Type B pancreatic cell (in vitro differentiated cells): ENCODE data around the gene NCAPD3. TPM values are rescaled to one million over a fixed set of nuclear protein-coding genes. Genes with fewer than 3 reads are reported as not detected.

Source experiments
- DNase-seq: peaks from one replicate; pipeline ENCODE4 v3.0.0; 2021; ENCODE audit warnings: mixed read lengths; ENCODE audit not compliant: unreplicated experiment; ENCODE audit errors: extremely low spot score
- H3K27ac Mint-ChIP-seq: 2 replicates; pipeline ENCODE4 v1.8.0; 2021; ENCODE audit warnings: mild to moderate bottlenecking, mixed read lengths
- H3K27me3 Mint-ChIP-seq: 2 replicates; pipeline ENCODE4 v1.8.0; 2021; ENCODE audit warnings: mixed read lengths
- H3K36me3 Mint-ChIP-seq: 2 replicates; pipeline ENCODE4 v1.8.0; 2021; ENCODE audit warnings: mixed read lengths
- H3K4me1 Mint-ChIP-seq: one replicate; pipeline ENCODE4 v1.8.0; 2021; ENCODE audit warnings: mixed read lengths; ENCODE audit not compliant: unreplicated experiment
- H3K4me3 Mint-ChIP-seq: 2 replicates; pipeline ENCODE4 v1.8.0; 2021; ENCODE audit warnings: mild to moderate bottlenecking, mixed read lengths
- H3K9me3 Mint-ChIP-seq: 2 replicates; pipeline ENCODE4 v1.8.0; 2021; ENCODE audit warnings: mixed read lengths
- CTCF ChIP-seq: fragments of 200-600 bp; sonication (generic); conservative IDR thresholded peaks from 2 replicates; pipeline ENCODE4 v1.5.0; 2021; ENCODE audit warnings: antibody characterized with exemption, mild to moderate bottlenecking
- total RNA-seq: library from RNA; stranded (reverse); gene quantifications from 2 replicates; pipeline ENCODE4 v1.2.1, GENCODE V29; 2021; ENCODE audit warnings: low replicate concordance

Gene NCAPD3
- total RNA-seq, 1 donor from 2014 or later: 33.9 TPM

- DNase-seq: no peak
- Mint-ChIP-seq H3K9me3 (no peaks in the 10 kb centered on the region), H3K27me3 (no peaks in the 10 kb centered on the region), H3K4me1 (peaks cover 6% of the 10 kb centered on the region), H3K27ac (no peak overlapping the region), H3K36me3 (peaks cover 11% of the 10 kb centered on the region), H3K4me3 (no peak overlapping the region)
- no peak for TF ChIP-seq CTCF
Measured at GRCh38 chr11:134248910-134249480, 25.2 kb upstream of the NCAPD3 start.

- Mint-ChIP-seq H3K4me3 (no peak overlapping the region), H3K9me3 (no peaks in the 10 kb centered on the region), H3K27ac (no peak overlapping the region), H3K27me3 (no peaks in the 10 kb centered on the region), H3K36me3 (peaks cover 18% of the 10 kb centered on the region), H3K4me1 (no peaks in the 10 kb centered on the region)
- DNase-seq: no peak
- no peak for TF ChIP-seq CTCF
Measured at GRCh38 chr11:134246678-134247077, 22.9 kb upstream of the NCAPD3 start.

- no peak for TF ChIP-seq CTCF
- Mint-ChIP-seq H3K4me3 (no peak overlapping the region), H3K27ac (no peak overlapping the region), H3K27me3 (no peaks in the 10 kb centered on the region), H3K9me3 (no peaks in the 10 kb centered on the region), H3K4me1 (no peaks in the 10 kb centered on the region), H3K36me3 (peaks cover 18% of the 10 kb centered on the region)
- DNase-seq: no peak
Measured at GRCh38 chr11:134246100-134246499, 22.3 kb upstream of the NCAPD3 start.

GRCh38 chr11:134245434-134245833 lies 21.7 kb upstream of the NCAPD3 start:
- Mint-ChIP-seq H3K4me3 (no peak overlapping the region), H3K4me1 (no peaks in the 10 kb centered on the region), H3K9me3 (no peaks in the 10 kb centered on the region), H3K36me3 (peaks cover 18% of the 10 kb centered on the region), H3K27ac (no peak overlapping the region), H3K27me3 (no peaks in the 10 kb centered on the region)
- TF ChIP-seq CTCF: no peak
- DNase-seq: no peak

GRCh38 chr11:134244593-134244992 lies 20.8 kb upstream of the NCAPD3 start:
- TF ChIP-seq CTCF: peak; percentile 62
- no peak overlapping the region for H3K4me3 Mint-ChIP-seq
- peaks cover 18% of the 10 kb centered on the region for H3K36me3 Mint-ChIP-seq
- H3K9me3 Mint-ChIP-seq: no peaks in the 10 kb centered on the region
- H3K27ac Mint-ChIP-seq: no peak overlapping the region
- no peak for DNase-seq
- no peaks in the 10 kb centered on the region for H3K27me3 Mint-ChIP-seq
- no peaks in the 10 kb centered on the region for H3K4me1 Mint-ChIP-seq

- no peak overlapping the region for H3K27ac Mint-ChIP-seq
- peaks cover 12% of the 10 kb centered on the region for H3K36me3 Mint-ChIP-seq
- H3K27me3 Mint-ChIP-seq: no peaks in the 10 kb centered on the region
- H3K4me1 Mint-ChIP-seq: no peaks in the 10 kb centered on the region
- H3K9me3 Mint-ChIP-seq: no peaks in the 10 kb centered on the region
- no peak for TF ChIP-seq CTCF
- no peak for DNase-seq
- no peak overlapping the region for H3K4me3 Mint-ChIP-seq
Measured at GRCh38 chr11:134243913-134244312, 20.1 kb upstream of the NCAPD3 start.
